Measurements from ENCODE around the gene GDF7.

GDF7 gene

DNA sequence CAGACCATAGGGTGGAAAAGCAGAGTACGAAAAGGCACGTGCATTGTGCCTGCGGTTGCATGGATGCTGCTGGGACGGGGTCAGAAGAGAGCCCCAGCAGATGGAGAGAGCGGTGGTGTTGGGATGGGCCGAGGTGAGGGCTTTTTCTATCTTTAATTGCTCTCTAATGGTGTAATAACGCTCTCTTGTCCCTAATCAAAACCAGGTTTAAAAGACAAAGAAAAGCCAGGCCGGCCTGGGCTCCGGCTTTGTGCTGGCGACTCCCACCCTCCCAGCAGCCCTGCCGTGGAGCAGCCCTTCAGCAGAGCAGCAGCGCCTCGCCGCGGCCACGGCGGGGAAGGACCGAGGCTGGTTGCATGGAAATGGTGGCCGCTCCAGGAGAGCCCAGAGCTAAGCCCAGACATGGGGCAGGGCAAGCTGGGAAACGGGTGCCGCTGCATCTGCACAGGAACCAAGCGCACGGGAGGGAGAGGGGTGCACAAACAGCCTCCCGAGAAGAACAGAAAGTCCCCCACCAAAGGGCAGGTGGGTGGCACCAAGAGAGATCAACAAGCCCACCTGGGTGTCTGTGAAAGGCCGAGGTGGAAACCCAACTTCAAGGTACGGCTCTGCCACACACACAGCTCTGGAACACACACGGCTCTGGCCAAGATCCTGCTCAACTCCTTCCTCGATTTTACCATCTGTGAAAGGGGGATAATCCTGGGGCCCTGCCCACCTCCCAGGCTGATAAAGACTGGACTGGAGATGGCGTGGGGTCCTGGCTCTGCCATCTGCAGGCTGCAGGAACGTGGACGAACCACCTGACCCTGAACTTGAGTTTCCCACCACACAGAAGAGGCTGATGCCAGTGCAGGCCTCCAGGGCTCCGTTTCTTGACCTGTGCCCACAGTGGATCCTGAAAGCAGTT lies 31.0 kb upstream of the GDF7 start:
- peak overlapping the region in 1 of 2 donors; percentile 49 for H3K4me3 ChIP-seq (ENCODE audit: low read length in 2 of 2)
- H3K27ac ChIP-seq (ENCODE audit: low read length): peak overlapping the region; percentile 99
- no peaks in the 10 kb centered on the region for H3K27me3 ChIP-seq (ENCODE audit: control insufficient read depth in 1 of 2, insufficient read depth in 2 of 2, low read length in 2 of 2)
- peaks cover 94% of the 10 kb centered on the region for H3K4me1 ChIP-seq (ENCODE audit: control insufficient read depth, insufficient read depth, low read length)
- peak overlapping the region; percentile 65 to 80 for H3K9ac ChIP-seq (ENCODE audit: low read length in 2 of 2)
- no peaks in the 10 kb centered on the region for H3K9me3 ChIP-seq (ENCODE audit: control insufficient read depth in 2 of 2, low read length in 2 of 2)
- H3K36me3 ChIP-seq (ENCODE audit: control insufficient read depth in 2 of 2, insufficient read depth in 2 of 2, low read length in 2 of 2): peaks cover 5 to 24% of the 10 kb centered on the region in 2 donors

DNA sequence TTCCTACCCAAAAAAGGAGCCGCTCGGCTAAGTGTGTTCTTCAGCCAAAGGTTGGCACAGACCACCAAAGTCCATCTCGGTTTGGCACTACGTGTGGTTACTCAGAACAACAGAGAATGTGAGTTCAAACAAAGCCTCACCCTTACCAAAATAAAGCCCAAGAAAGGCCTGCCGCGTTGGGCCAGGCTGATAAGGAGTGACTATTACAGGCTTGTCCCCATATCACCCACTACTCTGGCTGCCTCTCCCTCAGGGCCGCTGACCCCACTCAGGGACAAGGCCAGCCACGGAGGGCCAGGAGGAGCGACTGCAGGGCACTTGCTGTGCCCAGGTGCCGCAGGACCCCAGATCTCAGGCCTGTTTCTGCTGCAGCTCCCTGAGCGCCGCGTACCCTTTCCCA lies 29.8 kb upstream of the GDF7 start:
- H3K4me3 ChIP-seq (ENCODE audit: low read length in 2 of 2): peak overlapping the region in 1 of 2 donors; percentile 22
- H3K36me3 ChIP-seq (ENCODE audit: control insufficient read depth in 2 of 2, insufficient read depth in 2 of 2, low read length in 2 of 2): peaks cover 5 to 25% of the 10 kb centered on the region in 2 donors
- no peaks in the 10 kb centered on the region for H3K27me3 ChIP-seq (ENCODE audit: control insufficient read depth in 1 of 2, insufficient read depth in 2 of 2, low read length in 2 of 2)
- peak overlapping the region; percentile 99 for H3K27ac ChIP-seq (ENCODE audit: low read length)
- H3K4me1 ChIP-seq (ENCODE audit: control insufficient read depth, insufficient read depth, low read length): peaks cover 95% of the 10 kb centered on the region
- no peaks in the 10 kb centered on the region for H3K9me3 ChIP-seq (ENCODE audit: control insufficient read depth in 2 of 2, low read length in 2 of 2)
- peak overlapping the region; percentile 65 to 85 for H3K9ac ChIP-seq (ENCODE audit: low read length in 2 of 2)

DNA sequence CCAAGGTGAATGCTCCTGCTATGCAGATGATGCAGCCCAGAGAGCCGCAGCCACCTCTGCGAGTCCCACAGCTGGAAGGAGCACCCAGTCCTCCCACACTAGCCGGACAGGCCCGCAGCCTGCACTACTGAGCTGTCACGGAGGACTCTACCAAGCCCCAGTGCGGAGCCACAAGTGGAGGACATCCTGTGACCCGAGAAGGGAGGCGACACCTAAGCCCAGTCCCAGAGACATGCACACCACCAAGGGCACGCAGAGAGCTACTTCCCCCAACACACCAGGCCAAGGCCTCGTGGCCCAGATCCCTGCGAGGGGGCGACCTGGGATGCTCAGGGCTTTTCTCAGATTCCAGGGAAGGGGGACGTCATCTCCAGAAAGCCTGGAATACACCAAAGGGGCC lies 28.9 kb upstream of the GDF7 start:
- Histone ChIP-seq H3K27me3 (ENCODE audit: control insufficient read depth in 1 of 2, insufficient read depth in 2 of 2, low read length in 2 of 2) (no peaks in the 10 kb centered on the region), H3K9me3 (ENCODE audit: control insufficient read depth in 2 of 2, low read length in 2 of 2) (no peaks in the 10 kb centered on the region), H3K4me1 (ENCODE audit: control insufficient read depth, insufficient read depth, low read length) (peaks cover 98% of the 10 kb centered on the region), H3K27ac (ENCODE audit: low read length) (peak overlapping the region; percentile 99), H3K36me3 (ENCODE audit: control insufficient read depth in 2 of 2, insufficient read depth in 2 of 2, low read length in 2 of 2) (peaks cover 6 to 23% of the 10 kb centered on the region in 2 donors), H3K4me3 (ENCODE audit: low read length in 2 of 2) (peak overlapping the region in 1 of 2 donors; percentile 57), H3K9ac (ENCODE audit: low read length in 2 of 2) (peak overlapping the region; percentile 65 to 85)

DNA sequence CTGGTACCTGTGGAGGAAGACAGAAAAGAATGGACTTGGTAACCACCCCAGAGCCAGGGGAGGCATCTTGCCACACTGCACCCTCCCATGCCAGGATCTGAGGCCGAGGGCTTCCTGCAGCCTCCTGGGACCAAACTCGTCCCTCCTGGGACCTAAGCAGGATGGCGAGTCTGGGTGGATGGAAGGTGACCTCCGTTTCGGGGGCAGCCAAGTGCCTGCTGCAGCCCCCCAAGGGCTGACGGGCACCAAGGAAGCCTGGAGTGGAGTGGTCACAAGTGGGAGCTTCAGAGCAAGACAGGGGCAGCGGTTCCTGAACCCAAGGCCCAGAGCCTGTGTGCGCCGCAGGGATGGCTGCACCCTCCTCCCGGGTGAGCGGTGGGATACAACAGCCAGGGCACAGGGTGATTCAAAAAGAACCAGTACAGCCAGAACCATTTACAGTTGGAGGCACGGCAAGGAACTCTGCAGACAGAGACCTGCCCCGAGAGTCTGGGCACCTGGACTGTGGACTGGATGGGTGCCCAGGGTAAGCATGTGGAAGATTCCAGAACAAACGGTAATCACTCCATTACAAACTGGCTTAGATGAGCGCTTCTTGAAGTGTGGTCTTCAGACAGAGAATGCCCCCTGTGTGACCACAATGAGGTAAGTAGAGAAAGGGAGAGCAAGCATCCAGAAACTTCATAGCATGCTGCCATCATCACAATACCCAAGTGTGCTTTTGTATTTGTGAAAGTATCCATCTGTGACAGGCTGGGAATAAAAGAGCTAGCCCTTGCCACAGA lies 28.1 kb upstream of the GDF7 start:
- H3K27me3 ChIP-seq (ENCODE audit: control insufficient read depth in 1 of 2, insufficient read depth in 2 of 2, low read length in 2 of 2): no peaks in the 10 kb centered on the region
- peaks cover 10 to 28% of the 10 kb centered on the region in 2 donors for H3K36me3 ChIP-seq (ENCODE audit: control insufficient read depth in 2 of 2, insufficient read depth in 2 of 2, low read length in 2 of 2)
- H3K9me3 ChIP-seq (ENCODE audit: control insufficient read depth in 2 of 2, low read length in 2 of 2): no peaks in the 10 kb centered on the region
- peak overlapping the region in 1 of 2 donors; percentile 57 for H3K4me3 ChIP-seq (ENCODE audit: low read length in 2 of 2)
- peak overlapping the region; percentile 99 for H3K27ac ChIP-seq (ENCODE audit: low read length)
- H3K4me1 ChIP-seq (ENCODE audit: control insufficient read depth, insufficient read depth, low read length): peaks cover 92% of the 10 kb centered on the region
- H3K9ac ChIP-seq (ENCODE audit: low read length in 2 of 2): peak overlapping the region; percentile 65 to 85

DNA sequence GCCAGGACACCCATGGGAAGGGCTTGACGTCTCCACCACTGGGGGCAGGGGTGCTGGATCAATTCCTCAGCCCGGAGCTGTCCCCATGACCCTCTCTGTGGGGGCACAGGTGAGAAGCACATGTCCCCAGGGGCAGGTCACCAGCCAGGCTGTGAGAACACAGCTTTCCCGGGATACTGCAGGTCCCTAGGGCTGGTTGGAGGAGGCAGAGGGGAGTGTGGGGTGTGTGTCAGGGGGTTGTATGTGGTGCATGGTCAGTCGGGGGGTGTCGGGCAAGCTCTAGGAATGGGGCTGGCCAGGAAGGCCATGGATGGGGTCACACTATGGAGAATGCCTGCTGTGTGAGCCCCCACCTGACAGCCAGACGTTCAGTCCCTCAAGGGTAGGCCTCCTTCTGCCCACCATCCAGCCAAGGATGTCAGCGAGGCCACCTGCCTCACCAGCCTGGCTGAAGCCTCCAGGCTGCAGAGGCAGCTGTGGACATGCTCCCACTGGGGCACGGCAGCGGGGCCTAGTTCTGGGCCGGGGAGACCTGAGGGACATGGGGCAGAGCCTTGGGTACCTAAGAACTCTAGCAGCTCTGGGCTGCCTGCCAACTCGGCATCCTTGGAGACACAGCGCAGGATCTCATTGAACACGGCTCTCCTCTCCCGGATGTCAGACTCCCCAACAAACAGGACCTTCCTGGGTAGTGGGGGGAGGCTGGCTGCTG lies 26.4 kb upstream of the GDF7 start:
- Histone ChIP-seq H3K36me3 (ENCODE audit: control insufficient read depth in 2 of 2, insufficient read depth in 2 of 2, low read length in 2 of 2) (peaks cover 17 to 42% of the 10 kb centered on the region in 2 donors), H3K9me3 (ENCODE audit: control insufficient read depth in 2 of 2, low read length in 2 of 2) (no peaks in the 10 kb centered on the region), H3K4me1 (ENCODE audit: control insufficient read depth, insufficient read depth, low read length) (peaks cover 80% of the 10 kb centered on the region), H3K4me3 (ENCODE audit: low read length in 2 of 2) (peak overlapping the region in 1 of 2 donors; percentile 57), H3K27me3 (ENCODE audit: control insufficient read depth in 1 of 2, insufficient read depth in 2 of 2, low read length in 2 of 2) (no peaks in the 10 kb centered on the region), H3K9ac (ENCODE audit: low read length in 2 of 2) (peak overlapping the region; percentile 65 to 85), H3K27ac (ENCODE audit: low read length) (peak overlapping the region; percentile 99)

DNA sequence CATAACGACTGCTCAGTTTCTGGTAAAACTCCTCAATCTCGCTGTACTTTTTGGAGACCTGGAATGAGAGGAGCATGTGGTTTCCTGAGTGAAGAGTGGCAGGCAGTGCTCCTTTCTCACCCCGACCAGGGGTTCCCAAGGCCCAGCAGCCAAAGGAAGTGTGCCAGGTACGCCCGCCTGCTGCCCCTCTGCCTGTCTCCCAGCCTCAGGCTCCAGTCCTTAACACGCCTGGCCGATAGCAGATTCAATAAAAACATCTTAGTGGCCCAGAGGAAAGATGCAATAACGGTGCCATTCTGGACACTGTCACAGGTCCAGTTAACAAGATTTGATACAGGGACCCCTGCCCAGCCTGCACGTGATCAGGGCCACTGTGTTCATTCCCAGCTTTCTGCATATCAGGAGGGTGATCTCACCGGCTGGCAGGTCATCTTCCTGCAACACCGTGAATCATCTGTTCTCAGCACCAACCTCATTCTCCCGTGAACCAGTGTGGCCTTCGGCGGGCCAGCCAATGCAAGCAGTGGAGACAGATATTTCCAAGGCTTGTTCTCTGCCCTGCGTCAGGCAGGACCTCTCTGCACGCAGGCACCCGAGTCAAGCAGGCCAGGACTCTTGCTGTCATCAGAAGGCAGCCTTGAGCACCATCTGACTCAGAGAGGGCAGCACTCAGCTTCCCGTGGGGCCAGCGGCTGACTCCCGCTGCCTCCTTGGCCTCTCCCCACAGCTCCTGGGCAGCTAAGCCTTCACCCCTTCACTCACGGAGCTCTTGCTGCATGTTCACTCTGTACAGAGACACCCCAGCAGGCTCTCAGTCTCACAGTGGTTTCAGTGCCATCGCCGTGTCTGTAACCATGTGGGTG lies 25.6 kb upstream of the GDF7 start:
- Histone ChIP-seq H3K36me3 (ENCODE audit: control insufficient read depth in 2 of 2, insufficient read depth in 2 of 2, low read length in 2 of 2) (peaks cover 19 to 43% of the 10 kb centered on the region in 2 donors), H3K27me3 (ENCODE audit: control insufficient read depth in 1 of 2, insufficient read depth in 2 of 2, low read length in 2 of 2) (no peaks in the 10 kb centered on the region), H3K9ac (ENCODE audit: low read length in 2 of 2) (peak overlapping the region; percentile 65 to 85), H3K4me3 (ENCODE audit: low read length in 2 of 2) (peak overlapping the region; percentile 20 to 57), H3K27ac (ENCODE audit: low read length) (peak overlapping the region; percentile 99), H3K9me3 (ENCODE audit: control insufficient read depth in 2 of 2, low read length in 2 of 2) (no peaks in the 10 kb centered on the region), H3K4me1 (ENCODE audit: control insufficient read depth, insufficient read depth, low read length) (peaks cover 79% of the 10 kb centered on the region)

DNA sequence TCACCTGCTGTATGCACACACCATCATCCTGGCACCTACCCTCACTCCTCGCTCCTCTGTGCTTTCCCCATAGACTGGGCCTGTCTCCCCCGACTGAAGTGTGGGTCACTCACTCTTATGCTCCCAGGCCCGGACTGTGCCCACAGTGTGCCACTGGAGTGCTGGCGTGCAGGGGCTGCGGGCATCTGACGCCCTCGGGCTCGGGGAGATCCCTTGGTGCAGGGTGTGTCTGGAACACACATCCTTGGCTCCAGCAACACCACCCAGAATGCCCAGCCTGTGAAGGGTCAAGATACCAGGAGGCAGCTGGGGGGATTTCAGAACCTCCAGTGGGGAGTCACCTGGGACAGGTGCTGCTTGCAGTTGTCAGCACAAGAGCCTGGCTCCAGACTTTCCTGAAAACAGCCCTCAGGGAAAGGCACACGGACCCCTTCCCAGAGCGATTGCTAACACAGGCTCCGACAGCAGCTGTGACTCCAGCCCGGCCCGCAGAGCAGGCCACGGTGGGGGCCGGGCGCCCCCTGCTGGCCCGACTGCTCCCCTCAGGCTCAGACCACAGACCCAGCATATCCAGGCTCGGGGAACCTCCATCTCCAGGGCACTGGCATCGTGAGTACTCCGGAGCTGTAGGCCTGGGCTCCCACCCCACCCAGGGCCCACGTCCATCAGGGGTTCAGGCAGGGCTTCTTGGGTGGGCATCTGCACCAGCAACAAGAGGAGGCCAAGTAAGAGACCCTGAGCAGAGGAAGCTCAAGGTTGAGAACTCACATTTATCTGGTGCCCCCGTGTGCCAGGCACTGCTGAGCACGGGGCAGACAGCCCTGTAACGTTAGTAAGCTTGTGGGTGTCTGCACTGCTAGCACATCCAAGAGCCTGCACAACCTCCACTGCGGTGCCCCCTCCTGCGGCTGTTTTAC lies 24.6 kb upstream of the GDF7 start:
- H3K4me3 ChIP-seq (ENCODE audit: low read length in 2 of 2): peak overlapping the region in 1 of 2 donors; percentile 57
- peak overlapping the region; percentile 65 to 85 for H3K9ac ChIP-seq (ENCODE audit: low read length in 2 of 2)
- no peaks in the 10 kb centered on the region for H3K27me3 ChIP-seq (ENCODE audit: control insufficient read depth in 1 of 2, insufficient read depth in 2 of 2, low read length in 2 of 2)
- peaks cover 21 to 48% of the 10 kb centered on the region in 2 donors for H3K36me3 ChIP-seq (ENCODE audit: control insufficient read depth in 2 of 2, insufficient read depth in 2 of 2, low read length in 2 of 2)
- peaks cover 78% of the 10 kb centered on the region for H3K4me1 ChIP-seq (ENCODE audit: control insufficient read depth, insufficient read depth, low read length)
- H3K9me3 ChIP-seq (ENCODE audit: control insufficient read depth in 2 of 2, low read length in 2 of 2): no peaks in the 10 kb centered on the region
- peak overlapping the region; percentile 99 for H3K27ac ChIP-seq (ENCODE audit: low read length)

DNA sequence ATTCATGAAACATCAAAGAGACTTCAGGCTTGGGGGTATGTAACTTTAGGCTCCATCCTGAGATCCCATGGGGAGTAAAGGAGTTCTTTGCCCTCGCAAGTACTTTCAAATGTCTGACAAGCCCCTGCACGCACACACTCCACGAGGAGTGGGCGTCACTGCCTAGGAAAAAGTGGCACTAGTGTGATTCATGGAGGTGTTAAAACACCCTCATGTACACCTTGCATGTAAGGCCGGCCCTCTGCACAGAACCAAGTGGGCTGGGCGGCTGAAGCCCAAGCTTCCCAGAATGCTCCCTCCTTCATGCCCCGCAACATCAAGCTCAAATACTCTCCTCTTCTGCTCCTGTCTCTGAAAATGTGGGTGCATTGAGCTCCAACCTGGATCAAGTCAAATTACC lies 23.9 kb upstream of the GDF7 start:
- no peak overlapping the region for H3K4me3 ChIP-seq (ENCODE audit: low read length in 2 of 2)
- H3K9me3 ChIP-seq (ENCODE audit: control insufficient read depth in 2 of 2, low read length in 2 of 2): no peaks in the 10 kb centered on the region
- no peaks in the 10 kb centered on the region for H3K27me3 ChIP-seq (ENCODE audit: control insufficient read depth in 1 of 2, insufficient read depth in 2 of 2, low read length in 2 of 2)
- H3K9ac ChIP-seq (ENCODE audit: low read length in 2 of 2): peak overlapping the region in 1 of 2 donors; percentile 21
- H3K36me3 ChIP-seq (ENCODE audit: control insufficient read depth in 2 of 2, insufficient read depth in 2 of 2, low read length in 2 of 2): peaks cover 21 to 45% of the 10 kb centered on the region in 2 donors
- peaks cover 78% of the 10 kb centered on the region for H3K4me1 ChIP-seq (ENCODE audit: control insufficient read depth, insufficient read depth, low read length)
- peak overlapping the region; percentile 99 for H3K27ac ChIP-seq (ENCODE audit: low read length)

DNA sequence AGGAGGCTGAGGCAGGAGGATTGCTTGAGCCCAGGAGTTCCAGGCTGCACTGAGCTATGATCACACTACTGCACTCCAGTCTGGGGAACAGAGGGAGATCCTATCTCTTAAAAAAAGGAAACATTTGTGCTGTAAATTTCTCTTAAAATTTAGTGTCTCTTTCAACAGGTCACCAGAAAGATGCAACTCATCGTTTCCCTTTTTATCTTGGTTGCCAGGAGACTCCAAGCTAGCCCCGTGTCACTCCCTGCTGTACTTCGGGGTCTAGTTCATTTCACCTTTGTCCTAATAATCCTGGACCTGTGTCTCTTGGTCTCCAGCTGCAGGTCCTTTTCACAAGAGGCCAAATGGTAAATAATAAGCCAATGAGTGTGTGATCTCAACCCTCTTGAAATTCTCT lies 23.1 kb upstream of the GDF7 start:
- peak overlapping the region; percentile 99 for H3K27ac ChIP-seq (ENCODE audit: low read length)
- H3K9me3 ChIP-seq (ENCODE audit: control insufficient read depth in 2 of 2, low read length in 2 of 2): no peaks in the 10 kb centered on the region
- no peak overlapping the region for H3K9ac ChIP-seq (ENCODE audit: low read length in 2 of 2)
- peaks cover 78% of the 10 kb centered on the region for H3K4me1 ChIP-seq (ENCODE audit: control insufficient read depth, insufficient read depth, low read length)
- H3K36me3 ChIP-seq (ENCODE audit: control insufficient read depth in 2 of 2, insufficient read depth in 2 of 2, low read length in 2 of 2): peaks cover 21 to 40% of the 10 kb centered on the region in 2 donors
- no peaks in the 10 kb centered on the region for H3K27me3 ChIP-seq (ENCODE audit: control insufficient read depth in 1 of 2, insufficient read depth in 2 of 2, low read length in 2 of 2)
- H3K4me3 ChIP-seq (ENCODE audit: low read length in 2 of 2): no peak overlapping the region
